Skin of body (tissue), 2 donors: ENCODE measurements around the gene SORCS2. TPM values are rescaled to one million over a fixed set of nuclear protein-coding genes. Genes with fewer than 3 reads are reported as not detected.

Source experiments
- DNase-seq: peaks from one replicate; lab custom pipeline; 2025; lab: John Stamatoyannopoulos, UW
- total RNA-seq: library from RNA; depleted of rRNA; stranded (reverse); fragments of >200 nt; gene quantifications from one replicate; pipeline ENCODE4 v1.2.3, GENCODE V29; 2014

The SORCS2 gene
- total RNA-seq, 1 donor from 2014 or later, result 5.8 TPM

- DNase-seq, result peak; percentile 37
These were observed 578.1 kb downstream of the SORCS2 start for GRCh38 chr4:7770224-7771050.

GRCh38 chr4:7771056-7771455 is 578.7 kb downstream of the SORCS2 start:
- no peak for DNase-seq

- DNase-seq, result no peak
These were observed 579.5 kb downstream of the SORCS2 start for GRCh38 chr4:7771541-7772507.

- no peak for DNase-seq
These were observed 580.5 kb downstream of the SORCS2 start for GRCh38 chr4:7772711-7773385.

- no peak for DNase-seq
These were observed 581.3 kb downstream of the SORCS2 start for GRCh38 chr4:7773401-7774180.

GRCh38 chr4:7774301-7775294 is 582.3 kb downstream of the SORCS2 start:
- DNase-seq, result no peak

GRCh38 chr4:7775396-7775795 is 583.1 kb downstream of the SORCS2 start:
- no peak for DNase-seq

GRCh38 chr4:7777017-7777710 is 584.8 kb downstream of the SORCS2 start:
- DNase-seq, result no peak

GRCh38 chr4:7777871-7778509 is 585.7 kb downstream of the SORCS2 start:
- DNase-seq, result no peak

- DNase-seq, result peak; percentile 53
These were observed 586.4 kb downstream of the SORCS2 start for GRCh38 chr4:7778510-7779431.

GRCh38 chr4:7779432-7779768 is 587.1 kb downstream of the SORCS2 start:
- DNase-seq, result peak; percentile 83

GRCh38 chr4:7780751-7781348 is 588.5 kb downstream of the SORCS2 start:
- peak; percentile 68 for DNase-seq

GRCh38 chr4:7781366-7781765 is 589.0 kb downstream of the SORCS2 start:
- DNase-seq, result peak; percentile 58

GRCh38 chr4:7781993-7782392 is 589.7 kb downstream of the SORCS2 start:
- no peak for DNase-seq

- DNase-seq, result no peak
These were observed 590.4 kb downstream of the SORCS2 start for GRCh38 chr4:7782783-7783182.

- DNase-seq, result no peak
These were observed 591.2 kb downstream of the SORCS2 start for GRCh38 chr4:7783541-7783940.
